Stimulated activated CD8-positive, alpha-beta memory T cell treated with anti-CD3 and anti-CD28 coated beads, Interleukin-2, amount 100 ng/mL, for 48 hours (primary cell): ENCODE data around the gene ARL15.

Source experiments
- DNase-seq, 2 donors: peaks; one replicate each; pipeline ENCODE4 v3.0.0-alpha.2; 2020; ENCODE audit warnings: low read depth in 2 of 2

Gene ARL15

GRCh38 chr5:54159153-54159892, 151.1 kb downstream of the ARL15 start:
- no peak for DNase-seq

GRCh38 chr5:54156577-54156976, 153.8 kb downstream of the ARL15 start:
- no peak for DNase-seq

GRCh38 chr5:54150841-54151240, 159.5 kb downstream of the ARL15 start:
- no peak for DNase-seq

GRCh38 chr5:54148858-54149257, 161.5 kb downstream of the ARL15 start:
- DNase-seq = no peak

GRCh38 chr5:54148067-54148845, 162.1 kb downstream of the ARL15 start:
- no peak for DNase-seq

GRCh38 chr5:54146916-54147315, 163.5 kb downstream of the ARL15 start:
- no peak for DNase-seq

DNA sequence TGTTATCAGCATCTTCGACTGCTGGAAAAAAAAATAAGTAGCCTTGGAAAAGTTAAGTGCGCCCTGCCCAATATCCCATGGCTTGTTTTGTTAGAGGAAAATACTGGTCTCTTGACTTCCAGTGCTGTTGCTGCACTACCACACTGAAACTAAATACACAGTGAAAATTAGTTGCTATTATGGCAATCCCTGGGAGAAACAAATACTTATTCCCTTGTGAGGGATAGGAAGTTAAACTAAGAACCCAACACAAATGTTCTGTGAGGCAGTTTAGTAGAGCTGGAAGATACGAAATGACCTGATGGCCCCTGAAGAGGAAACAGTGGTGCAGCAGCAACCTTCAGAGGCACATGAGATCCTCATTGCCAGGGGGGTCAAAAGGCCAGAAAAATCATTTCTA, 164.0 kb downstream of the ARL15 start:
- no peak for DNase-seq

- no peak for DNase-seq
Measured at GRCh38 chr5:54140247-54140840, 170.0 kb downstream of the ARL15 start.

DNA sequence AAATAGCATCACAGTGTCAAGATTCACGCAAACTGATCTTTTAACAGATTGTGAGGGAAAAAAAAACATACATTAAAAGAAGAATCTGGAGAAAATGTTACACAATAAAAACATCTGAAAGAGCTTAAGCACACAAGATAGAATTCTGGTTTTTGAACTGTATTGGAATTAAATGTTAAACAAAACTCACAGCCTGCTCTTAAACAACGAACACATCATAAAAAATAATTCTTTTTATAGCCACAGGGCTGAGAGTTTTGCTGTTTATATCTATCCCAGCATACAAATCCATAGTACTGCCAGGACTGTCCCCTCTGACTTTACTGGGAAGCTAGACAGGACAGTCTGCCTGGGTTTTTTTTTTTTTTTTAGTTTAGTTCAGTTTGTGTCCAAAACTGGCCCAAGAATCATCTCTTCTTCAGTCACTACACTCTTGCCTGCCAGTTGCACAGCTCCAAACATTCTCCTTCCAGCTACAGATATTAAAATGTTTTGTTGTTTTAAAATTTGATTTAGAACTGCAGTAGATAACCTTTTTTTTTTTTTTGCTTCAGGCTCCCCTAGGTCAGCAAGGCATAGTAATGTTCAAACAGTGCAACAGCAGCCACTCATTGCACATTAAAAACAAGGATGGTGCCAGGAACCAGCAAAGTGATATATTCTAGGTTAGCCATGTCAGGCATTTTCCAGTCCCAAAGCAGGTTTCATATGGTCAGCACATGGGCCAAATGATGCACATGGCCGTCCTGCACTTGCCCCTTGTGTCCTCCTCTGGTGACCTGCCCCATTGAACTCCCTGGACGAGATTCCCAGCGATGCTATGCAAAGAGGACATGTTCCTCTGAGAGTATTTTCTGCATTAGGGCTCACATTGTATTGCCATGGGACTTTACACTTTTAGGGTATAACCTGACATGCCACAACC, 173.6 kb downstream of the ARL15 start:
- DNase-seq = no peak

- DNase-seq = no peak
Measured at GRCh38 chr5:54135042-54135441, 175.3 kb downstream of the ARL15 start.

- no peak for DNase-seq
Measured at GRCh38 chr5:54133917-54134316, 176.5 kb downstream of the ARL15 start.

DNA sequence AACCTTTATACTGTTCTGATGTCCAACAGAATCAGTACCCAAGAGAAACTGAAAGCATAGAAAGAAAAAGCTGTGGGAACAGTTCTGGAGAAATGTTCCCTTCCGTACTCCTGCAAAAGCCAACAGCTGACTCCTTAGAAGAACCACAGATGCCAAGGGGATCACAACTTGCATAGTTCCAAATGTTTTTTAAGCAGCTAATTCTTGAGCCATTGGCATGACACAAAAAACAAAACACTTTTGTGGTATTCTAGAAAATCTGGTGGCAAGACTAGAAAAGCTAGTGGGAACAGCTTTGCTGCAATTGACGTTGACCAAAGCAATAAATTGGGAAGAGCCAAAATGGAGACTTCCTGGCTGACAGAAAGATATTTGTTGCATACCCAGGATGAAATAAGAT, 189.9 kb downstream of the ARL15 start:
- no peak for DNase-seq

GRCh38 chr5:54117957-54118356, 192.4 kb downstream of the ARL15 start:
- no peak for DNase-seq

DNA sequence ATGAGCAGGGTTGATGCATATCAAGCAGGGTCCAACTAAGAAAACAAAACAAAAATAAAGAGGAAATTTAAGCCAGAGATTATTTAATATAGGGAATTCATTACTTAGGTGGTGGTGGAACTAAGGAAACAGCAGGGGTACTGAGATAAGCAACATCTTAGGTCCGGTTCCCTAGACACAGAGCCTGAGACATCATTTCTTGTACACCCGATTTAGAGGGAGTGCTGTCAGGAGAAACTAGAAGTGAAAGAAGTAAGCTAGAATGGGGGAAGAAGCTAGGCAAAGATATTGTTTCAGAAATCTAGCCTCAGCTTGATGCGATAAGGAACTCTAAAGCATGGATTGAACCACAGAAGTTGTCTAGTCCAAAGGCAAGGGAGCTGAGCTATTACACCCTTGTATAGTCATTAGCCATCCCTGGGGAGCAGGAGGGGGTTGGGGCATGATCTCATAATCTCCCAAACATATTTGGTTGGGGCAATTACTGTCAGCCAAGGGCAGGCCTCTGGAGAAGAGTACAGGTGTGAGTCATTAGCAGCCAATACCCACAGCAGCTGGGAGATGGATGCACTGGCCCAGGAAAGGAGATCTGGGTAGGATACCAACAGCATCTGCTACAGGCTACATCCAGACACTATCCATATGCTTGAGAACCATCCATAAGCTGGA, 194.5 kb downstream of the ARL15 start:
- DNase-seq = no peak

DNA sequence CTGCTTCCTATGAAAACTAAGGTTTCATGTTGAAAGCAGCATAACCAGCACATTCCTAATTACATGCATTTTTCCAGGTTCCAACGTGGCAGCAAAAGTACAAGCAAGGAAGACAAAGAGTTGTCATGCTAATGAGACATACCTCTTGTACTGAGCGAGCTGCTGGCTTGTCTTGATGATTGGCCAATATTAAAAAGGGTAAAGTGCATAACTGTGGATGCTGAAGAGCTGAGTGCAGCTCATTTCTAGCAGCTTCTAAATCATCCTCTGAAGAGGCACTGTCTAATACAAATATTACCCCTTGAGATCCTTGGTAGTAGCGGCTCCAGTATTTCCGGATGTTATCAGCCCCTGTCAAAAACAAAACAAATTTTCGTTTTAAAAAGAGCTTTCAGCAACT, 197.3 kb downstream of the ARL15 start:
- no peak for DNase-seq

DNA sequence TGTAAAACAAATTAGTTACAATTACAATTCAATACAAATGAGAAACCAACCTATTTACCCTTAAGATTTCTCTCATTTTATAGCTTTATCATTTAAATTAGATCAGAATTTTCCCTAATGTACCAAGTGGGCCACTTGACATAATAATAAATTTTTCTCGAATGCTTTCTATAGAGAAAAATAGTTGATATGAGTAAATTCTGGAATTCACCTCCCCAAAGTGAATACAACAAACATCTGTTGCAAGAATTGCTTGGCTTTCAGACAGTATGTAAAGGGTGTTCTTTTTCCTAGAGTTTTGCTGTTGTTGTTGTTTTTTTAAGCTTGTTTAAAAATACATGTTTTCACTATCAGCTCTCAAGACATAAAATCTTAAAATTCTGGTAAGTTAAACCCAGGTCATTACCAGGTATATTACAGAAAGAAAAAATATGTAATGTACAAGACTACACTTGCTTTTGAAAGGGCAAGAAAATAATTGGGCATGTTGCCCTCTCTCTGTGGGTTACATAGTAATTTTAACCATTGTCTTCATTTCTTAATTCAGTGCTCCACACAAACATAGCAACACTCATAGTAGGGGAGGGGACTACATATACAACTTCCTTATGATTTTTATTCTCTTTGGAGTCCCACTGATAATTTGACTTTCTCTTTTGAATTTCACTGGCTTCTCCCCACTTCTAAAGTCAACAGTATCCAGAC, 200.6 kb downstream of the ARL15 start:
- no peak for DNase-seq

- no peak for DNase-seq
Measured at GRCh38 chr5:54108136-54108535, 202.2 kb downstream of the ARL15 start.

- DNase-seq = no peak
Measured at GRCh38 chr5:54103871-54104270, 206.5 kb downstream of the ARL15 start.

DNA sequence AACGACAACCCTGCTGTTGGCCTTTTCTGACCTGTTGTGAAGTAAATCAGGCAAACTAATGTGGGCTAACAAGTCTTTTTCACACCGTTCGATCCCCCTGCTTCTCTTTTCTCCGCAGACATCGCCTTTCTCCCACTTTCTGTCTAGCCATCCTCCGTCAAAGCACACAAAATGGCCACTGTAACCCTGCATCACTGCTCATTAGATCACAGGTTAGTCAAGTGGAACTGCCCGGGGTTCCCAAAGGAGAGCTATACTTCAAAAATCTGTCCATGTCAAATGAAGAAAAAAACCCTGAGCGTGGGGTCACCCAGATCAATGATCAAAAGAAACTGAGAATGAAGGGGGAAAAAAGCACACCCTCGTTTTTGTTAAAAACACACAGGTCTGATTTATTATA, 212.1 kb downstream of the ARL15 start:
- DNase-seq = no peak

GRCh38 chr5:54095969-54096368, 214.4 kb downstream of the ARL15 start:
- DNase-seq = no peak

DNA sequence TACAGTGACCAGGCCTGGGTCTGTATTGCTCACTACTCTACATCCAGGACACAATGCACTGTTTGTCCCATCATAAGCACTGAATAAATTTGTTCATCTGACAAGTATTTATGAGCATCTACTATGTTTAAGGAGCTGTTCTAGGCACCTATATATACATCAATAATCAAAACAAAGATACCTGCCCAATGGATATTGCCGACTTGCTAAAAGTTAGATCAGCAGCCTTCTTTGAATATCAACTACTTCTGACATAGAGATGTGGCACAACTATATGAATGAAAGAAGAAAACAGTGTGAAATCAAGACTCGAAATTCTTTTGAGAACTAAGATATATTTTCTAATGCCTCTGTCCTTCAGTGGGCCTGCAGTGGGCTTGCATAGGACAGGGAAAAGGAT, 215.7 kb downstream of the ARL15 start:
- no peak for DNase-seq
